HG02938 (cell line): ENCODE measurements around the gene SLC35A4.
"Not testable (repeated sequence)": the region's sequence is repeated elsewhere in the genome, so short reads cannot be mapped to it uniquely, and the experiment has no call there.

Experiments used
- ATAC-seq: cut with Tn5 transposase; IDR thresholded peaks from one replicate; pipeline ENCODE4 v1.9.1; 2021; ENCODE audit warnings: mild to moderate bottlenecking, moderate library complexity; ENCODE audit not compliant: unreplicated experiment

Gene SLC35A4

GRCh38 chr5:140557965-140558364 is 6.7 kb upstream of the SLC35A4 start:
- no peak for ATAC-seq

DNA sequence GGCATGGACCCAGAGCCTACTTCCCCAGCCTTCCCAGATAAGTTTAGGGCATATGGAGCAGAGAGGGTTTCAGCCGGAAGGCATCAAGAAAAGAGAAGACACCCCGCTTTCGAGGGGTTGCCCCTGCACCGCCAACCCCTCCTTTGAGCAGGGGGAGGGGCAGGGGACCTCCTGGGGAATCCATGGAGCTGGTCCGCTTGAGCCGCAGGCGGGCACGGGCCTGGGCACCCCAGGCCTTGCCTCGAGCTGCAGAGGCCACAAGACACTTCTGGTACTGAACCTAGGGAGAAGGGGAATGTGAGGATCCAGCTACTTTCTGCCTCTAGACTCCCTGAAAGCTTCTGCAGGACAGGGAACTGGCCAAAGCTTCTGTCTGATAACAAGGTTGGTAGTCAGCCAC is 6.1 kb upstream of the SLC35A4 start:
- no peak for ATAC-seq

DNA sequence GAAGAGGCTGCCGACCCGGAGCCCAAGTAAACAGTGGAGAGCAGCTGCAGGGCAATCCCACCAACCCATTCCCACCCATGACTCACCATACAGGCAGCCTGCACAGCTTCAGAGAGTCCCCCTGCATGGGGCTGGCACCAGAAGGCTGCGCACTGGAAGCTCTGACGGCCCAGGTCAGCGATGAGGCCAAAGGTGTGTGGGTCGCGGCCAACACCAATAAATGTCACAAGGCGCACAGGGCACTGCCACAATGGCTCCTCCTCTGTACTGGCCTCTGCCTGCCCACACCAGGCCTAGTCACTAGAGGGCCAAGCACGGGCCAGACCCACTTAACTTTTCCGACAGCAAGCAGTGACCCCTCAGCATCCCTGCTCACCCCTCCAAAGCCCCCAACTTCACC is 4.4 kb upstream of the SLC35A4 start:
- ATAC-seq, result no peak

DNA sequence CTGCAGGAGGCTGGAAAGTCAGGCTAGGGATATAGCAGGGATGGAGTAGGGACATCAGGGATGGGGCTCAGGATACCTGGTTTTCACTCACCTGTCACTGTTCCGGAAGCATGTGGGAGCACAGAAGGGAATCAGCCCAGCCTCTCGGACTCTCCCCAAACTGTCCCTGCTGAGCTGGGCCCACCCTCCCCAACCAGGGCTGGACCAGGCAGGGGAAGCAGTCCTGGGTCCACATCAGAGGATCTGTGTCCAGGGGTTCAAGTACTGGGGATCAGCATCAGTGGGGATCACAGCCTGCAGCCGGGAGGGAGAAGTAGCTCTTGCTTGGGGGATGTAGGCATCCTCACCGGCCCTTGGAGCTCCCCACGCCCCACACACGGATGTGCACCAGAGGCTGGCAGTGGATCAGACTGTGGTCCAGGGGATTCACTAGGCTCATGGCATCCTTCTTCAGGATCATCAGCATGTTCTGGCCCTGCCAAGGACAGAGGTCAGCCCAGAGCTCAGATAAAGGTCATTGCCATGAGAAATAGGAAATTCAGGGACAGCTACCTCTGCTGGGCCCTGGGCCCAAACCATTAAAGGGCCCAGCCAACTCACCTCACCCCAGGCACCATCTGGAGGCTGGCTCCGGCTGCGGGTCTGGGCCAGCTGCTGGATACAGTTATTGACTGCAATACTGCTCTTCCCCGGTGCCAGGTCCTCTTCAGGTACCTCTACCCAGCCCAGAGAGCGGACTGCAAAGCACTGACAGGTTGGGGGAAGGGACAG is 2.7 kb upstream of the SLC35A4 start:
- no peak for ATAC-seq

- no peak for ATAC-seq
These were observed 1.0 kb upstream of the SLC35A4 start for GRCh38 chr5:140563596-140563995.

- ATAC-seq, result no peak
These were observed 574 bp downstream of the SLC35A4 start for GRCh38 chr5:140565024-140565779.

DNA sequence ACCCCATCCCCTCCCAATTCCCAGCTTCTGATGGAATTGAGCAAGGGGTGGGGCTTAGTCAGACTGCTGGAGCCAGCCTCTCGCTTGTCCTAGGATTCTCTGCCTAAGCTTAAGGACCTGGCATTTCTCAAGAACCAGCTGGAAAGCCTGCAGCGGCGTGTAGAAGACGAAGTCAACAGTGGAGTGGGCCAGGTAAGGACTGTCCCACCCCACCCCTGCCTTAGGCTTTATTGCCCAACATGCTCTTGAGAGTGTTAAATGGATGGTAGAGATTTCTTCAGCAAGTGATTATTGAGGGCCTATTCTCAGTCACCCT is 1.1 kb downstream of the SLC35A4 start:
- ATAC-seq, result no peak

DNA sequence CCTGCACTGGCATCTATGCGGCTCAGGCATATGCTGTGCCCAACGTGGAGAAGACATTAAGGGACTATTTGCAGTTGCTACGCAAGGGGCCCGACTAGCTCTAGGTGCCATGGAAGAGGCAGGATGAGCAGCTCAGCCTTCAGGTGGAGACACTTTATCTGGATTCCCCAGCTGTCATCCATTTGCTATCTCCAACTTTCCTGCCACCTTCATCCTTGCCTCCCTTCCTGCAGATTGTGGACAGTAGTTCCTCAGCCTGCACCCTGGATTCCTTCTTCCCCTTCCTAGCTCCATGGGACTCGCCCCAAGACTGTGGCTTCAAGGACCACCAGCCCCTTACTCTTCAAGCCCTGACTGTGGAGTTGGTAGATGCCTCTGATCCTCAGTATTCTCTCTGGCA is 2.0 kb downstream of the SLC35A4 start:
- ATAC-seq, result no peak

DNA sequence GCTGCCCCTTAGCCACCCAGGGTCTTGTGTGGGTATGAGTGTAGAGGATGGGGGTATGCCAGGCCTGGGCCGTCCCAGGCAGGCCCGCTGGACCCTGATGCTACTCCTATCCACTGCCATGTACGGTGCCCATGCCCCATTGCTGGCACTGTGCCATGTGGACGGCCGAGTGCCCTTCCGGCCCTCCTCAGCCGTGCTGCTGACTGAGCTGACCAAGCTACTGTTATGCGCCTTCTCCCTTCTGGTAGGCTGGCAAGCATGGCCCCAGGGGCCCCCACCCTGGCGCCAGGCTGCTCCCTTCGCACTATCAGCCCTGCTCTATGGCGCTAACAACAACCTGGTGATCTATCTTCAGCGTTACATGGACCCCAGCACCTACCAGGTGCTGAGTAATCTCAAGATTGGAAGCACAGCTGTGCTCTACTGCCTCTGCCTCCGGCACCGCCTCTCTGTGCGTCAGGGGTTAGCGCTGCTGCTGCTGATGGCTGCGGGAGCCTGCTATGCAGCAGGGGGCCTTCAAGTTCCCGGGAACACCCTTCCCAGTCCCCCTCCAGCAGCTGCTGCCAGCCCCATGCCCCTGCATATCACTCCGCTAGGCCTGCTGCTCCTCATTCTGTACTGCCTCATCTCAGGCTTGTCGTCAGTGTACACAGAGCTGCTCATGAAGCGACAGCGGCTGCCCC is 2.6 kb downstream of the SLC35A4 start:
- ATAC-seq, result no peak

DNA sequence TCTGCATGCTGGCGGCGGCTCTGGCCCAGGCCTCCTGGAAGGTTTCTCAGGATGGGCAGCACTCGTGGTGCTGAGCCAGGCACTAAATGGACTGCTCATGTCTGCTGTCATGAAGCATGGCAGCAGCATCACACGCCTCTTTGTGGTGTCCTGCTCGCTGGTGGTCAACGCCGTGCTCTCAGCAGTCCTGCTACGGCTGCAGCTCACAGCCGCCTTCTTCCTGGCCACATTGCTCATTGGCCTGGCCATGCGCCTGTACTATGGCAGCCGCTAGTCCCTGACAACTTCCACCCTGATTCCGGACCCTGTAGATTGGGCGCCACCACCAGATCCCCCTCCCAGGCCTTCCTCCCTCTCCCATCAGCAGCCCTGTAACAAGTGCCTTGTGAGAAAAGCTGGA is 3.2 kb downstream of the SLC35A4 start:
- ATAC-seq, result no peak

DNA sequence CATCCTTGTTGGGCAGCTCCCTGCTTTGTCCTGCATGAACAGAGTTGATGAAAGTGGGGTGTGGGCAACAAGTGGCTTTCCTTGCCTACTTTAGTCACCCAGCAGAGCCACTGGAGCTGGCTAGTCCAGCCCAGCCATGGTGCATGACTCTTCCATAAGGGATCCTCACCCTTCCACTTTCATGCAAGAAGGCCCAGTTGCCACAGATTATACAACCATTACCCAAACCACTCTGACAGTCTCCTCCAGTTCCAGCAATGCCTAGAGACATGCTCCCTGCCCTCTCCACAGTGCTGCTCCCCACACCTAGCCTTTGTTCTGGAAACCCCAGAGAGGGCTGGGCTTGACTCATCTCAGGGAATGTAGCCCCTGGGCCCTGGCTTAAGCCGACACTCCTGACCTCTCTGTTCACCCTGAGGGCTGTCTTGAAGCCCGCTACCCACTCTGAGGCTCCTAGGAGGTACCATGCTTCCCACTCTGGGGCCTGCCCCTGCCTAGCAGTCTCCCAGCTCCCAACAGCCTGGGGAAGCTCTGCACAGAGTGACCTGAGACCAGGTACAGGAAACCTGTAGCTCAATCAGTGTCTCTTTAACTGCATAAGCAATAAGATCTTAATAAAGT is 3.9 kb downstream of the SLC35A4 start:
- no peak for ATAC-seq

DNA sequence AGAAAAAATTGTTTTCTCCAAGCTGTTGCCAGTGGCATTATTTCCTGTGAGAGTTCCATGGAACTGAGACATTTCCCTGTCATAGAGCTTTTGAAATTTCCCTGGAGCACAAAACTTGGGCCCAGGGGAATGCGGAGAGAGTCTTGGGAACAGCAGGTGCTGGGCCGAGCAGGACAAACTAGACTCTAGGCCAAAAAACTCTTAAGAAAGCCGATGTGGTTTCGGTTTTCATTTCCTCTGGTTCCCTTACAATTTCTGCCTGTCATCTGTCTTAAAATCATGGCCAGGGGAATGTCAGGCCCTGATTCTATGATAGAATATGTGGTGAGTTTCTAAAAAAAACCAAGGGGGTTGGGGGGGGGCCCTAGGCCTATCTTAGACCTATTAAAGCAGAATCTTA is 4.6 kb downstream of the SLC35A4 start:
- ATAC-seq, result peak; percentile 29

DNA sequence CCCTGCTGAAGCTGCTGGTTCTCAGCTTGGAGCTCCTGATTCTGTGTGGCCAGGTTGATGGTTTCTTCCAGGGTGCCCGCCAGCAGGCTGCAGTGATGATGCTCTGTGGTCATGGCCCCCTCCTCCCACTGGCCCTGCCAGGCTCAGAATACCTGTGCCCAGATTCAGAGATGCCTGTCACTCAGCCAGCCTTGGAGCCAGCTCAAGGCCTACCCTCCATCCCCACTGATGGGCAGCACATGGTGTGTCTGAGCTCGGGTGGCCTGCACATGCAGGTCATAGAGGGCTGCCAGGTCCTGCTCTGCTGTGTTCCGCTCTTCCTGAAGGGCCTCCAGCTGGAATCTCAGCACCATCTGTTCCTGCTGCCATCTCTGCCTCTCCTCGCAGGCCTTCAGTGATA is 5.4 kb downstream of the SLC35A4 start:
- no peak for ATAC-seq

DNA sequence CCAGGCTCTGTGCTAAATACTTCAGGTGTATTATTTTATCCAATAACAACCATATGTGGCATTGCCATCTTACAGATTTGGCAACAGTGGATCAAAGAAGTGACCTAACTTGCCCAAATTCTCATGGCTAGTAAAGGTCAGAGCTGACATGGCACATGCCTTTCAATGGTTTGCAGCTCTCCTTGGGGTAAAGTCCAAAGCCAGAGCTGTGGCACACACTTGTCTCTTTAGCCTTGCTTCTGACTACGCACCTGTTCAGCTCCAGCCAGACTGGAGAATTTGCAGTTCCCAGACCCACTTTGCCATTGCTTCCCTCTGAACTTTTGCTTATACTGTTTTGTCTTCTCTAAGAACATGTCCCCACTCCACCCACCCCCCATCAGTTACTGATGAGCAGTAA is 5.9 kb downstream of the SLC35A4 start:
- no peak for ATAC-seq

- ATAC-seq, result no peak
These were observed 6.5 kb downstream of the SLC35A4 start for GRCh38 chr5:140571105-140571504.

DNA sequence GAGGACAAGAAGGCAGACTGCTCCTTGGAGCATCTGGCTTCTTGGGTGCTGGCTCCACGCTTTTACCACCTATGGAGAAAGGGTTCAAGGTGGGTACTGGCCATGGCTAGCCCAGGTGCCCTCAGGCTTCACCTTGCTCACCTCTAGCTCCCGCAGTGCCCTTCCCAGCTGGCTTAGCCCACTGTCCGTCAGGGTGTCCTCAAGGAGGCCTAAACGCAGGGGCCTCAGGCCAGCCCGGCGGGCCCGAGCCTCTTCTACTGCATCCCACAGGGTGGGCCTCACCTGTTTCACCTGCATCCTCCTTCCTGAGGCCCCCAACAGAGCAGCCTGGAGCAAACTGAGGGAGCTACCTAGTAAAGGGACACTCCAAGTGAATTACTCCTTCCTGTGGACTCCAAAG is 9.1 kb downstream of the SLC35A4 start:
- ATAC-seq, result no peak

DNA sequence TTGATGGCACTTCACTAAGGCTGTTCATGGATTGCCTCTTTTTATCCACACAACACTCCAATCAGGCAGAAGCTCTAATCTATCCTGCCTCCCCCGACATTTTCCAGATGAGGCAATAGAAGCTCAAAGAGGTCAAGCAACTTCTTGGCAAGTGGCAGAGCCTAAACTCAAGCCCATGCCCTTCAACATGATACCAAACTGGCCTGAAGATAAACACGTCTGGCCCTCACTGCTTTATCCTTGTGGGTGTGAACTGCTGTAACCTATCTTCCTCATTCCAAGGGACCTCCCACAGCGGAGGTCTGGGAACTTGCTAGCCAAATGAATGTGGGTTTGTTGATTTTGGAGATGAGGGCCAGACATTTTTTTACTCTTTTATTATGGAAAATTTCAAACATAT is 9.5 kb downstream of the SLC35A4 start:
- ATAC-seq, result no peak

DNA sequence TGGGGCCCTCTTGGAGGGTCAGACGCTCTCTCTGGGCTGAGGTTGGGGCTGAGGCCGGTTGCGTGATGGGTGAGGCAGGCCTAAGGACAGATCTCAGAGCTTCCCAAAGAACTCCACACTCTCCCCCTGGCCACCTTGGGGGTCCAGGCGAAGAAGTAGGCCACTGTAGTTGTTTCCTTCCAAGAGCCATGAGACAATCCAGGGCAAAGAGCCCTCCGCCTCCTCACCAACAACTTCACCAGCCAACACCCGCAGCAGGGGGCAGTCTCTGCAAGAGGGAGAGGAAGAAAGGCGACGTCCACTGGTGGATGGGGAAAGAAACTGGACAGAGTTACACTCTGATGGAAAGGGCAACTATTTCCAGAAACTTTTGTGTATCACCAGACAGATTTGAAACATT is 10.7 kb downstream of the SLC35A4 start:
- no peak for ATAC-seq

DNA sequence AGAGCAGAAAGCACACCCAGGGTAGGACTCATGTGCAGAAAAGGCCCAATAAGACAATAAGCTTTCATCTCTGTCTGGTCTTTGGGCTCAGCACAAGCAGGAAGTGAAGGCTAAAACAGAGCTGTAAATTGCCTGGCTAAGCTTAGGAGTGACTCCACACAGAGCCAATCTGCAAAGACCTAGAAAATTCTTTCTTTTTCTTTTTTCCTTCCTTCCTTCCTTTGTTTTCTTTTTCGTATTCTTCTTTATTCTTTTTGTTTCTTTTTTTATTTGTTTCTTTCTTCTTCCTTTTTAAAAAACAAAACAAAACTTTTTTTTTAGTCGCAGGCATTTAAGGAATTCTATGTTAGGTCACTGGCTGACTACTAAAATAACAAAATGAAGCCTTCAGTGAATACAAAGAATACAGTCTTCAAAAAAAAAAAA is 12.2 kb downstream of the SLC35A4 start:
- no peak for ATAC-seq

GRCh38 chr5:140579188-140579747 is 14.6 kb downstream of the SLC35A4 start:
- not testable (repeated sequence) for ATAC-seq

DNA sequence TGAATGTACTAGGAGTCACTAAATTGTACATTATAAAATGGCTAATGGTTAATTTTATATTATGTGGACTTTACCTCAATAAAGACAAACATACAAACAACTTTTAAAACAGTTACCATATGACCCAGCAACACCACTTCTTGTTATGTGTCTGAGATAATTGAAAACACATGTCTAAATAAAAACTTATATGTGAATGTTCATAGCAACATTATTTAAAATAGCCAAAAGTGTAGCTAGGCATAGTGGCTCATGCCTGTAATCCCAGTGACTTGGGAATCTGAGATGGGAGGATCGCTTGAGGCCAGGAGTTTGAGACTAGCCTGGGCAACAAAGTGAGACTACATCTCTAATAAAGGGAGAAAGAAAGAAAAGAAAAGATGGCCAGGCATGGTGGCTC is 22.9 kb downstream of the SLC35A4 start:
- no peak for ATAC-seq
